Measurements from ENCODE around the gene ARMC9.
"Not testable (repeated sequence)": the region's sequence is repeated elsewhere in the genome, so short reads cannot be mapped to it uniquely, and the experiment has no call there.

ARMC9 gene

GRCh38 chr2:231370749-231371429 is 172.5 kb downstream of the ARMC9 start:
- no peak for DNase-seq

GRCh38 chr2:231371430-231372054 is 173.1 kb downstream of the ARMC9 start:
- DNase-seq: no peak

- DNase-seq: no peak
These were observed 173.9 kb downstream of the ARMC9 start for GRCh38 chr2:231372326-231372725.

- DNase-seq: no peak
These were observed 174.8 kb downstream of the ARMC9 start for GRCh38 chr2:231373184-231373583.

- DNase-seq: no peak
These were observed 175.4 kb downstream of the ARMC9 start for GRCh38 chr2:231373786-231374349.

GRCh38 chr2:231374771-231375170 is 176.3 kb downstream of the ARMC9 start:
- DNase-seq: no peak

GRCh38 chr2:231375994-231376615 is 177.7 kb downstream of the ARMC9 start:
- not testable (repeated sequence) for DNase-seq

- no peak for DNase-seq
These were observed 178.4 kb downstream of the ARMC9 start for GRCh38 chr2:231376857-231377256.

- DNase-seq: peak; percentile 47
These were observed 179.7 kb downstream of the ARMC9 start for GRCh38 chr2:231378026-231378722.

- no peak for DNase-seq
These were observed 181.1 kb downstream of the ARMC9 start for GRCh38 chr2:231379266-231380215.

GRCh38 chr2:231380307-231380706 is 181.9 kb downstream of the ARMC9 start:
- no peak for DNase-seq

GRCh38 chr2:231380991-231381847 is 182.8 kb downstream of the ARMC9 start:
- no peak for DNase-seq

GRCh38 chr2:231382116-231382515 is 183.7 kb downstream of the ARMC9 start:
- DNase-seq: no peak

- no peak for DNase-seq
These were observed 185.1 kb downstream of the ARMC9 start for GRCh38 chr2:231383416-231384108.

GRCh38 chr2:231384109-231384435 is 185.6 kb downstream of the ARMC9 start:
- no peak for DNase-seq

- DNase-seq: no peak
These were observed 186.5 kb downstream of the ARMC9 start for GRCh38 chr2:231384970-231385369.

GRCh38 chr2:231385429-231385828 is 187.0 kb downstream of the ARMC9 start:
- no peak for DNase-seq

- DNase-seq: no peak
These were observed 188.0 kb downstream of the ARMC9 start for GRCh38 chr2:231386446-231386845.

GRCh38 chr2:231387904-231388724 is 189.7 kb downstream of the ARMC9 start:
- no peak for DNase-seq

Data from NCI-H510A (cell line).